HG03097 (cell line): ENCODE measurements around the gene FOXO6.
"Not testable (repeated sequence)": the region's sequence is repeated elsewhere in the genome, so short reads cannot be mapped to it uniquely, and the experiment has no call there.

ENCODE experiments used
- ATAC-seq: cut with Tn5 transposase; IDR thresholded peaks from one replicate; pipeline ENCODE4 v1.9.1; 2021; ENCODE audit not compliant: unreplicated experiment, low FRiP score

The FOXO6 gene

DNA sequence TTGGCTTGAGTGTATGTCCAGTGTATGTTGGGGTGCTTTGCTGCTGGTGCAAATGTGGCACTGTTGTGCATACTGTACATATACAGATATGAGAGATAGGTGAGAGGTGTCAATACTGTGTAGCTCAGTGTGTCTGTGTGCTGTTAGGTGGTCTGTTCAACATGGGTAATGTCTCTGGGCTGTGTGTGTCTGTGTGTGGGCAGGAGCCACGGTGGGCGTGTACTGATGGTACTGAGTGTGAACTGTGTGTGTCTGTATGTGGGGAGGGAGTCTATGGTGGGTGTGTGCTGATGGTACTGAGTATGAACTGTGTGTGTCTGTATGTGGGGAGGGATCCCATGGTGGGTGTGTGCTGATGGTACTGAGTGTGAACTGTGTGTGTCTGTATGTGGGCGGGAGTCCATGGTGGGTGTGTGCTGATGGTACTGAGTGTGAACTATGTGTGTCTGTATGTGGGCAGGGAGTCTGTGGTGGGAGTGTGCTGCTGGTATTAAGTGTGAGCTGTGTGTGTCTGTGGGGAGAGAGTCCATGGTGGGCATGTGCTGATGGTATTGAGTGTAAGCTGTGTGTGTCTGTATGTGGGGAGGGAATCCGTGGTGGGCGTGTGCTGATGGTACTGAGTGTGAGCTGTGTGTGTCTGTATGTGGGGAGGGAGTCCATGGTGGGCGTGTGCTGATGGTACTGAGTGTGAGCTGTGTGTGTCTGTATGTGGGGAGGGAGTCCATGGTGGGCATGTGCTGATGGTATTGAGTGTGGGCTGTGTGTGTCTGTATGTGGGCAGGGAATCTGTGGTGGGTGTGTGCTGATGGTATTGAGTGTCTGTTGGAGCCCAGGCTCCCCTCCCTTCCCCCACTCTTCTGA, 32.2 kb upstream of the FOXO6 start:
- no peak for ATAC-seq

DNA sequence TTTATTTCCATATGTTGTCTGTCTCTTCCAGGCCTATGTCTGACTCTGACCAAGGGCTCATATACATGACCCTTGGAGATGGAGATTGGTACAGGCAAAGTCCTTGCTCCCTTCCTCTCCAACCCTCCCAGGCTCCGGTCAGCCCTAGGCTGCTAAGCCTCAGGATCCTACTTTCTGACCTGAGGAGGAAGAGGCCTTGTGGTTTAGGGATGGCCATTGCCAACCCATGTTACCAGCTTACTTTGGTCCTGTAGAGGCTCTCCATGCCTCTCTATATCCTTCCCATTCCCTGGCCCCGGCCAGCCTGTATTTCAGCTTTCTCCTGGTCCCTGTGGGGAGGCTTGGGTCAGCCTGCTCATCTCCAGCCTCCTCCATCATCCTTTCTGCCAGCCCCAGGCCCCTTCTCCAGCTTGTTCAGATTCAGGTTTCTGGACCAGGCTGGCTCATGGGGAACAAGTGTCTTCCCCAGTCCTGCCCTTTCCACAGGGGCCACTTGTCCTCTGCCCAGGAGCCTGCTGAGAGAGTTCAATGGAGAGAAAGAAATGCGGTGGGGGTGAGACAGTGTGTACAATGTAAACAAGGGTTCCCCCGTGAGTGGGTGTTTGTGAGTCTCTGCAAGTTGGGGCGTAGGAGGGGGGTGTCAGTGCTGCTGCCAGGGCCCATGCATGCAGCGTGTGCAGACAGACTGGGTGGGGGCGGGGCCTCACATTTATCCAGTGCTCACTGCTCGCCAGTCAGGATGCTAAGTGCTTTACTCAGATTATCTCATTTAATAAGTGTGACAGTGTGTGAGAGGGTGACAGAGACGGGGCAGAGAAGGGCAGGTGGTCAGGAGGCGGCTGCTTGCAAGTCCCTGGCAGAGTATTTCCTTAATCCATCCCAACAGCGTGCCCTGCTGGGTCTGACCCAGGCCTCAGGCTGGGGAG, 31.3 kb upstream of the FOXO6 start:
- ATAC-seq, result no peak

DNA sequence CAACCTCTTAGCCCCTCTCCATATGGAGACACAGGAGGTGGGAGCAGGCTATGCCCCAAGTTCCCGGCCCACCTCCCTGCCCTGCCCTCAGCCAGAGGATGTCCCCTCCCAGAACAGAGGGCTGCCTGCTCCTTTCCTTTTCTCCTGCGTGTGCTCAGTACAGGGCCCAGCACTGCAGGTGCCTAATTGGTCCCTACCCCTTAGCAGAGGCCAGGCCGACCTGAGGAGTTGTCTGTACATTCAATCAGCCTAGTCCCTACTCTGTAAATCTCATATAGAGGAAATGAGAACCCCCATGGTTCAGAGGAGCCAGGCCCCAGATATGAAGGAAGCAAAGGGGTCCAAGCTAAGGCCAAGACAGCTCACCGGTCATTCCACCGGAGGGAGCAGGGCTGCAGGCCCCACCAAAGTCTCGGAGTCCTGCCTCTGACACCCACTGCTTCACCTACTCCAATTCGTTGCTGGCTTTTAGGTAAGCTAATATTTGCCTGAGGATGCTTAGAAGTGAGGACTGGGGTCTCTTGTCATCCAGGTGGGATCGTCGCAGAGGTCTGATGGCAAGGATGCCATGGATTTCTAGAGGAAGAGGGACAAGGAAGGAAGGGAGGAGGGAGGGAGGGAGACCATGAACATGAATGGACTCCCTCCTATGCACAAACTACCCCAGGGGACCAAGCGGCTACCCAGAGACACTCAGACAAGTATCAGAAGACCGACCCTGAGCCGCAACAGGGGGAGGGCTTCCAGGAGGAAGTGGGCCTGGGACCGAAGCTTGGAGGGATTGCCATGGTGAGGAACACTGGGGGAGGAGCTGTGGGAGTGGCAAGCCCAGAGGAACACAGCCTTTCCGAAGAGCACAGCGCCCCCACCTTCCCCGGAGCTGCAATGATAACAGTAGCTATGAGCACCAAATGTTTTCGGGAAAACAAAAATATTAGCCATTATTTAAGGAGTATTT, 30.4 kb upstream of the FOXO6 start:
- ATAC-seq, result no peak

DNA sequence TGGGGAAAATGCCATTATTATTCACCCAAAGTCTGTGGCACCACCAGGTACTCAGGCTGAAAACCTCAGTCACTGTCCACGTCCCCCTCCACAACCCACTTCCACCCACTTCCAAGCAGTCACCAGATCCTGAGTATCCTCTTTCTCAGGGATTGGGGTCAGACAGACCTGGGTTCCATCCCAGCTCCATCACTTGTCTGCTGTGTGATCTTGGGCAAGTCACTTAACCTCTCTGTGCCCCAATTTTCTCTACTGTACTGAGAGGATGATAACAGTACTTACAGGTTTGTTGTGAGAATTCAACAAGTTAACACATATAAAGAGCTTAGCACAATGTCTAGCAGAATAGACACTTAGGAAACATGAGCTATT, 29.7 kb upstream of the FOXO6 start:
- no peak for ATAC-seq

DNA sequence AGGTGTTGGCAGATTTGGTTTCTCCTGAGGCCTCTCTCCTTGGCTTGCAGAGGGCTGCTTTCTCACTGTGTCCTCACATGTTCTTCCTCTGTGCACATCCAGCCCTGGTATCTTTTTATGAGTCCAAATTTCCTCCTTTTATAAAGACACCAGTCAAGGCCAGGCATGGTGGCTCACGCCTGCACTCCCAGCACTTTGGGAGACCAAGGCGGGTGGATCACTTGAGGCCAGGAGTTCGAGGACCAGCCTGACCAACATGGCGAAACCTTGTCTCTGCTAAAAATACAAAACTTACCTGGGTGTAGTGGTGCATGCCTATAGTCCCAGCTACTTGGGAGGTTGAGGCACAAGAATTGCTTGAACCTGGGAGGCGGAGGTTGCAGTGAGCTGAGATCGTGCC, 29.1 kb upstream of the FOXO6 start:
- ATAC-seq, result not testable (repeated sequence)

DNA sequence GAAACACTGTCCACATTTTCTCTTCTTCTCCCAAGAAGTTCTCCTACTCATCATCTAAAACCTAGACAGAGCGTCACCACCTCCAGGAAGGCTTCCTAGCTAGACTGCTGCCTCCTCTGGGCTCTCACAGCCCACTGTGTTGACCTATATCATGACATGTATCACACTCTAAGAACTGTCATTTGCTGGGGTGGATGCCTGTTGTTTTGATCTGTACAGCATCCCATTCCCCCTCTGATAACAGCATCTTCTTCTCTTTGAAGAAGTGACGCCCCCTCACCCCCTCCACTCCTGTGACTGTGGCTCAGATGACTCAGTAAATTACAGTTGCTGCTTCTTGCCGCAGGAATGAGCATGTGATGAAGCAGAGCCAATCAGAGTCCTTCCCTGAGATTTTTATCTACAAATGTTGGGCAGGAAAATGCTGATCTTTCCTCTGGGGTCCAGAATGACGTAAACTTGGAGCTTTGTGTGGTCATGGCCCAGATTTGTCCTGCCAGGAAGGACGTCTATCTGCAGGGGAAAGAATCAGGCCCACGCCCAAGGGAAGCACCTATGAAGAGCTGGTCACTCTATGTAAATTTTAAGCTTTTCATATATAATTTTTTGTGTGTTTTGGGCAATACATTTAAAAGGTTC, 28.0 kb upstream of the FOXO6 start:
- no peak for ATAC-seq

DNA sequence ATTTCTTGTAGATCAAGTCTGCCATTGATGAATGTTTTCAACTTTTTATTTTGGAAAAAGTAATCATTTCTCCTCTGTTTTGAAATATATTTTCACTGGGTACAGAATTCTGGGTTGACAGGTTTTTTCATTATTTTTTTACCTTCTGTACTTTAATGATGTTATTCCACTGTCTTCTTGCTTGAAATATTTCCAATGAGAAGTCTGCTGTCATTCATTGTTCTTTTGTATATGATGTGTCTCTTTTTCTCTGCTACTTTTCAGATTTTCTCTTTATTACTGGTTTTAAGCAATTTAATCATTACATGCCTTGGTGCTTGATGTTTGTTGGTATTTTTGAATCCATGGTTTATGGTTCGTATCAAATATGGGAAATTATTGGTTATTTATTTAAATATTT, 22.4 kb upstream of the FOXO6 start:
- ATAC-seq, result no peak

GRCh38 chr1:41340655-41341364, 20.4 kb upstream of the FOXO6 start:
- no peak for ATAC-seq

- ATAC-seq, result no peak
Observed at GRCh38 chr1:41341365-41341683, 19.9 kb upstream of the FOXO6 start.

- ATAC-seq, result no peak
Observed at GRCh38 chr1:41341772-41342562, 19.3 kb upstream of the FOXO6 start.

DNA sequence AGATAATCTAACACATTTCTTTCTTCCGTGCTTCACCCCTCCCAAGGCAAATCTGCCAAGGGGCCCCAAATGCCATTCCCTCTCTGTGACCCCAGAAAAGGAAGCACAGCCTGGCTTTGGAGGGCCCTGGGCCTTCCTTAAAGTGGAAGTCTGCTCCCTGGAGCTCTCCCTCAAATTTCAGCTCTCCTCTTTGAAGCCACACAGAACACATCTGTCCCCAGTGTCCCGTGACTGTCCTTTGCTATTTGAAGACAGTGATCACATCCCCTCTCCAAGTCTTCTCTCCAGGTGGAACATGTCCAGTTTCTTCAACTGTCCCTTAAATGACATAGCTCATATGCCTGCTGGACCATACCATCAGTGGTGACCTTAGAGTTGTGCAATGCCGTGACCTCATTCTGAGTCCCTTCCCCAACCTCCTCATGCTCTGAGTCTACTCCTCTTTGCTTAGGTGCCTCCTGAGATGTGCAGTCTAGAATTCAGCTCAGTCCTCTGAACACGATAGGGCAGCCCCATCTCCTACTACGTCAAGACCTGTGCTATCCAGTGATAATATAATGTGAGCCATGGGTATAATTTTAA, 18.4 kb upstream of the FOXO6 start:
- no peak for ATAC-seq

DNA sequence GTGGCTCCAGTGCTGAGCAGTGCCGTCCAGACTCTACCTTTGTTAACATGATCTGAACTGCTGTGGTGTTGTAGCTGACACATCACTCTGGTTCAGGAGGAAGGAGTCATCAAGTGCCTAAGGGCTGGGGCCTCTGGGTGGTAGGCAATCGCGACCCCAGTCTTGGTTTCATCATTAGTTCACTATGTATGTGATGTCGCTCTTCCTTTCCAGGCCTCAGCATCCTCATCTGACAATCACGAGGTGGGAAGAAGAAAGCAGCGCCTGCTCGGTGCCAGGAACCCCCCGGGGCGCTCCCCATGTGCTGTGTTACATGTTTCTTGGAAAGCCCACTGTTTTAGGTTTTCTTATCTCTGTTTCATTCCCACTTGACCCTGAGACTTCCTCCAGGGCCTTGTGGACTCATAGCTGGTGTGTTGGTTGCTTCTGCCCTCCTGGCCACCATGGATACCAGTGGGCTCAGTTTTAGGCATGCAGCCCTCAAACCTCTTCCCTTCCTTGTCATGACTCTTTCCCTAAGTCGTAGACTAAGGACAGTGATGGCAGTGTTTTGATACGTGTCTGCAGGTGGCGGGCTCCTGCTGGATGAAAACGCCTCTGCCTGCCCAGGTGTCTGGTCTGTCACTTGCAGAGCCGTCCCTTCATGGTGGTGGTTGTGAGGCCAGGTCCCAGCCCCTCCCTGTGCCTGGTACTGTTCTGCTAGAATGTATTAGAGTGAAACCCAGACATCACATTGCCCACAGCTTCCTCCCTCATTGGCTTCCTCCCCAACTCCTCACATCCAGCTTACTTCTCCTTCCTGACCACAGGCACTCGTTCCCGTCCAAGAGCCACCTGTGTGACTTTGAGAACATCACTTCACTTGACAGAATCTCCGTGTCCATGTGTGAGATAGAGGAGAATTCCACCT, 17.2 kb upstream of the FOXO6 start:
- ATAC-seq, result no peak

DNA sequence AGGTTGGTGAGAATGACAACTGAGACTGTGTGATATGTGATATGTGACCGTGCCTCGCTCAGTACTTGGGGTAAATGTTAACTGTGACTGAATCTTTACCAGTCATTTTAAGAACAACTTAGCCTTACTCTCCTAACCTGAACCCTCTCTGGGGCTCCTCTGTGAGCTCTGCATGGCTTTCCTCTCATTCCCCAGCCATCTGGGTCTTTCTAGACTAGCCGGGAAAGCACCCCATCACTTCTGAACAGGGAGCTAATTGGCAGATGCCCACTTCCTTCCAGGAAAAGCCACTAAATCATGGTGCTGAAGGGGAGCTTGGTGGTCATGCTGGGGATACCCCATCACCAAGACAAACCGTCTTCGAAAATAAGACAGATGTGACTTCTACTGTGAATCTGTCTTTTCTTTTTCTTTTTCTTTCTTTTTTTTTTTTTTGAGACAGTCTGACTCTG, 16.5 kb upstream of the FOXO6 start:
- ATAC-seq, result no peak

DNA sequence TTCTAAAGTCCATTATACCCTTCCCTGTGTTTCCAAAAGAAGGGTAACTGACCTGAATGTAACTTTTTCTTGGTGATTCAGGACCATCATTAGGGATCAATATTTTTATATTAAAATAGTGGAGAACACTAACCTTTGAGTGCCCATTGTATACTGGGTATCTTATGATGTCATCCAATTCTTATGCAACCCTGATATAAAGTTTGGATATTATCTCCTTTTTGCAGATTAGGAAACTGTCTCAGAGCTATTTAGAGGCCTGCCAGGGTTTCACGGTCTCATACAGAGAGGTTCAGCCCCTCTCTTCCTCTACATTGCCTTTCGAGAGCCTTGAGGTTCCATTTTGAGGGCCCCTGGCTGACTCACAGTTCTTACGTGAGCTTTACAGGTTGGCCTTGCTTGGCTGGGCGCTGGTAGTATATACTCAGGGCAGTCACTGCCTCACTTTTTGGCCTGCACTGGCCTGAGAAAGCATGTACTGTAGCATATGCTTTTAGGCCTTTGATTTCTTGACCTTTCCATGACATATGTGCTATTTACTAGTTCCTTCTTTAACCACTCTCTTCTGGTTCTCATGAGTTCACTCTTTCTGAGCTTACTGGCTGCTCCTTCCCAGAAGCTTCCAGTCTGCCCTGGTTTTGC, 15.7 kb upstream of the FOXO6 start:
- ATAC-seq, result no peak

GRCh38 chr1:41347276-41347675, 14.0 kb upstream of the FOXO6 start:
- no peak for ATAC-seq

DNA sequence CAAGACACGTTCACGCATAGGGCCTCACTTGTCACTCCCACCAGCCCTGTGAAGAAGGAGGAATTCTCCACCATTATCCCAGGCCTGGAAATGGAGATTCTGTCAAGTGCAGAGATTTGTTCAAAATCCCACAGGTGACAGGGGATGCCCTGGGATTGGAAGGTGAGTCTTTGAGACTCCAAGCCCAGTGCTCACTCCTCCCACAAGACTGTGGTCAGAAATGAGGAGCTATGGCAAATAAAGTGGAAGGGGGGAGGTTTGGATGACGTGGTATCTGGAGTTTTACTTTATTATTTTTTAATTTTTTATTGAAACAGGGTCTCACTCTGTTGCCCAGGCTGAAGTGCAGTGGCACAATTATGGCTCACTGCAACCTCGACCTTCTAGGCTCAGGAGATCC, 12.8 kb upstream of the FOXO6 start:
- ATAC-seq, result no peak
